Measurements from ENCODE around the gene AMDHD2. TPM values are rescaled to one million over a fixed set of nuclear protein-coding genes. Genes with fewer than 3 reads are reported as not detected.
A peak's percentile ranks its signal among the peaks of the same experiment; 100 is the strongest.

AMDHD2 gene
- total and polyA plus RNA-seq, 4 donors = 7.5 to 25.3 (median 15.7) TPM

DNA sequence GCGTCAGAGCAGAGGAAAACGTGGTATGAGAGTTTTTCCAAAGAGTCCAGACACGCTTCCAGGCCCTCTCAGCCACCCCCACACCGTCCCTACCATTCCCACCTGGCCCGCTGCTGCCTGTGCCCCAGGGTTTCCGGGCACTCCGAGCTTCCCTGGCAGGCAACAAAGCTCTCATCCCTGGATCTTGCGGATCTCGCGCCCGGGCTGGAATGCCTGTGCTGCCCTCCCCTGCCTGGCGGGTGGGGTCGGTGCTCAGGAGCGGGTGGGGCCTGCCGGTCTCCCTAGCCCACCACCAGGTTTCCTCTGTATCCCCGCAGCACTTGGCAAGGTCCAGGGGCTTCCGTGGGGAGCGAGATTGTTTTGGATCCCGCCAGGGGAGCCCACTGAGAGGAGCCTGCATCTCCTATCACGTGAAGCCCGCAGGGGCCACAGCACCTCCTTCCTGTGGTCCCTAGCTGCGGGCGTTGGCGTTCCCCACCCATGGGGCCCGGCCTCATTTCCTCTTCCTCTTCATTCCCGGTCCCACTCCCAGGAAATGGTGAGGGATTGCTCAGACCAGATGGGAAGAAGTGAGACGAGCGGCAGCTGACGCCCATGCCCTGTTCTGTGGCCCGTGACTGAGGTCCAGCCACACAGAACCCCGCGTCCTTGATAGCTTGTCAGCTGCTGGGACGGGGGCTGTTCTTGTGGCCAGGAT is 34.2 kb upstream of the AMDHD2 start:
- Histone ChIP-seq H3K36me3 (ENCODE audit: control insufficient read depth in 4 of 4, insufficient read depth in 3 of 4, low read depth in 1 of 4, low read length in 3 of 4) (peaks cover 0 to 4% (median under 1%) of the 10 kb centered on the region in 4 donors), H3K4me1 (ENCODE audit: control insufficient read depth in 4 of 4, insufficient read depth in 4 of 4, low read length in 3 of 4) (peaks cover 21 to 47% (median 30%) of the 10 kb centered on the region in 4 donors), H3K9me3 (ENCODE audit: control insufficient read depth in 4 of 4, low read length in 3 of 4) (no peaks in the 10 kb centered on the region), H3K4me3 (ENCODE audit: low read depth in 1 of 3, low read length in 3 of 3) (no peak overlapping the region), H3K9ac (ENCODE audit: low read depth in 1 of 2, low read length in 2 of 2) (no peak overlapping the region), H3K27ac (ENCODE audit: low read depth in 1 of 2, low read length in 2 of 2) (no peak overlapping the region), H3K27me3 (ENCODE audit: control insufficient read depth in 4 of 4, insufficient read depth in 4 of 4, low read length in 3 of 4) (no peaks in the 10 kb centered on the region)
- TF ChIP-seq RXRA (IDR thresholded peaks at IDR 0.05) (no peak), EGR1 (IDR thresholded peaks at IDR 0.05; ENCODE audit: low read depth in 2 of 2) (no peak)
- WGBS = 87% methylated on average over 33 of the region's 33 CpGs
- DNase-seq (ENCODE audit: low spot score) = no peak

DNA sequence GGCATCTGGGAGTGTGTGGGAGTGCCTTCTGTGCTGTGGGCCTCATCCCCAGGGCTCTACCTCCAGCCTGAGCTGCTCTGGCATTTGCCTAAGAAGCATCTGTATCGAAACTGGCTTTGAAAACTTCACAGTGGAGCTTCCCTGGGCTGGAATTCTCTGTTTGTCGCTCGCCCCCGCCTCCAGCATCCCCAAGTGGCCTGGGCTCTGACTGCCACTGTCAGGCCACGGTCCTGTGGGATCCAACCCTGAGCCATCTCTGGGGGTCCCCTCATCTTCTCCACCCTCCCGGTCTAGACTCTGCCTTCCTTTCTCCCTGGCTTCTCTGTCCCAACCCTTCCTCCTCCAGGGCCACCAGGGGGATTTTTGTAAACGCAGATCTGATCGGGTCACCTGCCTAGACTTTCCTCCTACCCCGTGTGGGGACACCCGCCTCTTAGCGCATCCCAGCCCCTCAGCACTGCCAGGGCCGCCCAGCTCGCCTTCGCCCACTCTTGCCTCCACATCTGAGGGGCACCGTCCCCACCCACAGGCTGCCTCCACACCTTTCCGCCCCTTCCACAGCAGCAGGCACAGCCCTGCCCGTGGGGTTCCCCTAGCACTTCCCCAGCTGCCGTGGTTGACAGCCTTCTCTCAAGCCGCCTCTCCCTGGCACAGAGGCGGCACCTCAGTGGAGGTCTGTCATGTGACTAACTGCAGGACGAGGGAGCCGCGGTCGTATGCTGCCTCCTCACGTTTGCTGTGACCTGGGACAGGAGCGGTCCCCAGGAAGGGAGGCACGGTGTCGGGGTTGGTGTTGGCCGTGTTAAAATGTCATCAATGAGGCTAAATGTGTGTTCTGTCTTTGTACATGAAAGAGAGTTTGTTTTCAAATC is 33.3 kb upstream of the AMDHD2 start:
- Histone ChIP-seq H3K9me3 (ENCODE audit: control insufficient read depth in 4 of 4, low read length in 3 of 4) (no peaks in the 10 kb centered on the region), H3K4me3 (ENCODE audit: low read depth in 1 of 3, low read length in 3 of 3) (no peak overlapping the region), H3K4me1 (ENCODE audit: control insufficient read depth in 4 of 4, insufficient read depth in 4 of 4, low read length in 3 of 4) (peaks cover 21 to 44% (median 28%) of the 10 kb centered on the region in 4 donors), H3K27ac (ENCODE audit: low read depth in 1 of 2, low read length in 2 of 2) (no peak overlapping the region), H3K9ac (ENCODE audit: low read depth in 1 of 2, low read length in 2 of 2) (no peak overlapping the region), H3K36me3 (ENCODE audit: control insufficient read depth in 4 of 4, insufficient read depth in 3 of 4, low read depth in 1 of 4, low read length in 3 of 4) (peaks cover 0 to 4% (median under 1%) of the 10 kb centered on the region in 4 donors), H3K27me3 (ENCODE audit: control insufficient read depth in 4 of 4, insufficient read depth in 4 of 4, low read length in 3 of 4) (no peaks in the 10 kb centered on the region)
- DNase-seq (ENCODE audit: low spot score) = no peak
- 69% methylated on average over 29 of the region's 29 CpGs for WGBS
- TF ChIP-seq RAD21 (IDR thresholded peaks at IDR 0.05) = peak; percentile 55 to 60
- no peak for TF ChIP-seq FOXA2 (IDR thresholded peaks at IDR 0.05)

DNA sequence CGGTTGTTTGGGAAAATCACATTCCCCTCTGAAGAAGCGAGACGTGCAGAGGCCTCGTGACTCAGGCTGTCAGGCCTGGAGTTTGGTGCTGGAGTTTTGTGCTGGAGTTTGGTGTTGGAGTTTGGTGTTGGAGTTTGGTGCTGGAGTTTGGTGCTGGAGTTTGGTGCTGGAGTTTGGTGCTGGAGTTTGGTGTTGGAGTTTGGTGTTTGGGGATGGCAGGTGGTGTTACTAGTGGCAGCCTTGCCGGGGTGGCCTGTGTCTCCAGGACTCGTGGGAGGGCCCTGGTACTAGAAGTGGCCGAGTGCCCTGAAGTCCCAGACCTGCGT is 32.7 kb upstream of the AMDHD2 start:
- peaks cover 0 to 4% (median under 1%) of the 10 kb centered on the region in 4 donors for H3K36me3 ChIP-seq (ENCODE audit: control insufficient read depth in 4 of 4, insufficient read depth in 3 of 4, low read depth in 1 of 4, low read length in 3 of 4)
- WGBS = 80% methylated on average over 8 of the region's 8 CpGs
- TF ChIP-seq, protein P1, sequence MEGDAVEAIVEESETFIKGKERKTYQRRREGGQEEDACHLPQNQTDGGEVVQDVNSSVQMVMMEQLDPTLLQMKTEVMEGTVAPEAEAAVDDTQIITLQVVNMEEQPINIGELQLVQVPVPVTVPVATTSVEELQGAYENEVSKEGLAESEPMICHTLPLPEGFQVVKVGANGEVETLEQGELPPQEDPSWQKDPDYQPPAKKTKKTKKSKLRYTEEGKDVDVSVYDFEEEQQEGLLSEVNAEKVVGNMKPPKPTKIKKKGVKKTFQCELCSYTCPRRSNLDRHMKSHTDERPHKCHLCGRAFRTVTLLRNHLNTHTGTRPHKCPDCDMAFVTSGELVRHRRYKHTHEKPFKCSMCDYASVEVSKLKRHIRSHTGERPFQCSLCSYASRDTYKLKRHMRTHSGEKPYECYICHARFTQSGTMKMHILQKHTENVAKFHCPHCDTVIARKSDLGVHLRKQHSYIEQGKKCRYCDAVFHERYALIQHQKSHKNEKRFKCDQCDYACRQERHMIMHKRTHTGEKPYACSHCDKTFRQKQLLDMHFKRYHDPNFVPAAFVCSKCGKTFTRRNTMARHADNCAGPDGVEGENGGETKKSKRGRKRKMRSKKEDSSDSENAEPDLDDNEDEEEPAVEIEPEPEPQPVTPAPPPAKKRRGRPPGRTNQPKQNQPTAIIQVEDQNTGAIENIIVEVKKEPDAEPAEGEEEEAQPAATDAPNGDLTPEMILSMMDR (IDR thresholded peaks at IDR 0.05; ENCODE audit: low read depth, low read length, missing input control) = no peak
- no peak for TF ChIP-seq NR2F2 (IDR thresholded peaks at IDR 0.05)
- no peak for TF ChIP-seq HNF4A (conservative IDR thresholded peaks at IDR 0.05)
- TF ChIP-seq YY1 (IDR thresholded peaks at IDR 0.05) = no peak
- no peak for TF ChIP-seq GABPA (IDR thresholded peaks at IDR 0.05 in 1 of 2, conservative IDR thresholded peaks at IDR 0.05 in 1 of 2)
- TF ChIP-seq RXRA (IDR thresholded peaks at IDR 0.05) = no peak
- TF ChIP-seq, protein P2, sequence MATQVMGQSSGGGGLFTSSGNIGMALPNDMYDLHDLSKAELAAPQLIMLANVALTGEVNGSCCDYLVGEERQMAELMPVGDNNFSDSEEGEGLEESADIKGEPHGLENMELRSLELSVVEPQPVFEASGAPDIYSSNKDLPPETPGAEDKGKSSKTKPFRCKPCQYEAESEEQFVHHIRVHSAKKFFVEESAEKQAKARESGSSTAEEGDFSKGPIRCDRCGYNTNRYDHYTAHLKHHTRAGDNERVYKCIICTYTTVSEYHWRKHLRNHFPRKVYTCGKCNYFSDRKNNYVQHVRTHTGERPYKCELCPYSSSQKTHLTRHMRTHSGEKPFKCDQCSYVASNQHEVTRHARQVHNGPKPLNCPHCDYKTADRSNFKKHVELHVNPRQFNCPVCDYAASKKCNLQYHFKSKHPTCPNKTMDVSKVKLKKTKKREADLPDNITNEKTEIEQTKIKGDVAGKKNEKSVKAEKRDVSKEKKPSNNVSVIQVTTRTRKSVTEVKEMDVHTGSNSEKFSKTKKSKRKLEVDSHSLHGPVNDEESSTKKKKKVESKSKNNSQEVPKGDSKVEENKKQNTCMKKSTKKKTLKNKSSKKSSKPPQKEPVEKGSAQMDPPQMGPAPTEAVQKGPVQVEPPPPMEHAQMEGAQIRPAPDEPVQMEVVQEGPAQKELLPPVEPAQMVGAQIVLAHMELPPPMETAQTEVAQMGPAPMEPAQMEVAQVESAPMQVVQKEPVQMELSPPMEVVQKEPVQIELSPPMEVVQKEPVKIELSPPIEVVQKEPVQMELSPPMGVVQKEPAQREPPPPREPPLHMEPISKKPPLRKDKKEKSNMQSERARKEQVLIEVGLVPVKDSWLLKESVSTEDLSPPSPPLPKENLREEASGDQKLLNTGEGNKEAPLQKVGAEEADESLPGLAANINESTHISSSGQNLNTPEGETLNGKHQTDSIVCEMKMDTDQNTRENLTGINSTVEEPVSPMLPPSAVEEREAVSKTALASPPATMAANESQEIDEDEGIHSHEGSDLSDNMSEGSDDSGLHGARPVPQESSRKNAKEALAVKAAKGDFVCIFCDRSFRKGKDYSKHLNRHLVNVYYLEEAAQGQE (IDR thresholded peaks at IDR 0.05) = no peak
- H3K9me3 ChIP-seq (ENCODE audit: control insufficient read depth in 4 of 4, low read length in 3 of 4) = no peaks in the 10 kb centered on the region
- DNase-seq (ENCODE audit: low spot score) = no peak
- H3K27me3 ChIP-seq (ENCODE audit: control insufficient read depth in 4 of 4, insufficient read depth in 4 of 4, low read length in 3 of 4) = no peaks in the 10 kb centered on the region
- H3K9ac ChIP-seq (ENCODE audit: low read depth in 1 of 2, low read length in 2 of 2) = no peak overlapping the region
- H3K4me1 ChIP-seq (ENCODE audit: control insufficient read depth in 4 of 4, insufficient read depth in 4 of 4, low read length in 3 of 4) = peaks cover 22 to 42% (median 29%) of the 10 kb centered on the region in 4 donors
- no peak overlapping the region for H3K27ac ChIP-seq (ENCODE audit: low read depth in 1 of 2, low read length in 2 of 2)
- no peak overlapping the region for H3K4me3 ChIP-seq (ENCODE audit: low read depth in 1 of 3, low read length in 3 of 3)

Measured in liver (tissue), 9 donors.